ENCODE measurements around the gene SHOC2.

- TF ChIP-seq EZH2 (IDR thresholded peaks at IDR 0.05; ENCODE audit: low read length, missing control alignments): no peak
- TF ChIP-seq, protein P1, sequence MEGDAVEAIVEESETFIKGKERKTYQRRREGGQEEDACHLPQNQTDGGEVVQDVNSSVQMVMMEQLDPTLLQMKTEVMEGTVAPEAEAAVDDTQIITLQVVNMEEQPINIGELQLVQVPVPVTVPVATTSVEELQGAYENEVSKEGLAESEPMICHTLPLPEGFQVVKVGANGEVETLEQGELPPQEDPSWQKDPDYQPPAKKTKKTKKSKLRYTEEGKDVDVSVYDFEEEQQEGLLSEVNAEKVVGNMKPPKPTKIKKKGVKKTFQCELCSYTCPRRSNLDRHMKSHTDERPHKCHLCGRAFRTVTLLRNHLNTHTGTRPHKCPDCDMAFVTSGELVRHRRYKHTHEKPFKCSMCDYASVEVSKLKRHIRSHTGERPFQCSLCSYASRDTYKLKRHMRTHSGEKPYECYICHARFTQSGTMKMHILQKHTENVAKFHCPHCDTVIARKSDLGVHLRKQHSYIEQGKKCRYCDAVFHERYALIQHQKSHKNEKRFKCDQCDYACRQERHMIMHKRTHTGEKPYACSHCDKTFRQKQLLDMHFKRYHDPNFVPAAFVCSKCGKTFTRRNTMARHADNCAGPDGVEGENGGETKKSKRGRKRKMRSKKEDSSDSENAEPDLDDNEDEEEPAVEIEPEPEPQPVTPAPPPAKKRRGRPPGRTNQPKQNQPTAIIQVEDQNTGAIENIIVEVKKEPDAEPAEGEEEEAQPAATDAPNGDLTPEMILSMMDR (conservative IDR thresholded peaks at IDR 0.05 in 1 of 2, IDR thresholded peaks at IDR 0.05 in 1 of 2; ENCODE audit: low read depth in 1 of 2, low read length in 2 of 2): no peak
These were observed 45.3 kb downstream of the SHOC2 start for GRCh38 chr10:110964681-110965080.
